HG03432 (cell line): Measurements from ENCODE around the gene GLYR1.
"Not testable (repeated sequence)": the region's sequence is repeated elsewhere in the genome, so short reads cannot be mapped to it uniquely, and the experiment has no call there.

Experiments
- ATAC-seq: cut with Tn5 transposase; IDR thresholded peaks from one replicate; pipeline ENCODE4 v1.9.1; 2021; ENCODE audit warnings: mild to moderate bottlenecking, moderate library complexity; ENCODE audit not compliant: unreplicated experiment

The GLYR1 gene

GRCh38 chr16:4795181-4795827 lies 51.8 kb downstream of the GLYR1 start, which contains the start of gene SMIM22:
Gene SMIM22 (plus strand): TSS chr16:4795369. CDS start chr16:4795735, 366 bp downstream.
- ATAC-seq, result no peak

- ATAC-seq, result no peak
These were observed 54.1 kb downstream of the GLYR1 start for GRCh38 chr16:4792951-4793513.

- no peak for ATAC-seq
These were observed 56.2 kb downstream of the GLYR1 start for GRCh38 chr16:4790871-4791270.

DNA sequence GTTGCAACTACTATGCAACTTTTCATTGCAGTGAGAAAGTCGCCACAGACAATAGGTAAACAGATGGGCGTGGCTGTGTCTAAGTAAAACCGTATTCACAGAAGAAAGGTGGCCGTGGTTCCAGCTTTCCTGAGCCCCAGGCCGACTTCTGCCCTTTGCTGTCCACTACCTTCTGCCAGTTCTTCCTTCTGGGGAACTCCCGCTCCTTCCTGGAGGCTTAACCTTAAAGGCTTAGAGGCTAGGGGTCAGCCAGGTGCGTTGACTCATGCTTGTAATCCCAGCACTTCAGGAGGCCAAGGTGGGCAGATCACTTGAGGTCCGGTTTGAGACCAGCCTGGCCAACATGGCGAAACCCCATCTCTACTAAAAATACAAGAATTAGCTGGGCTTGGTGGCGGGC lies 56.8 kb downstream of the GLYR1 start:
- ATAC-seq, result no peak

DNA sequence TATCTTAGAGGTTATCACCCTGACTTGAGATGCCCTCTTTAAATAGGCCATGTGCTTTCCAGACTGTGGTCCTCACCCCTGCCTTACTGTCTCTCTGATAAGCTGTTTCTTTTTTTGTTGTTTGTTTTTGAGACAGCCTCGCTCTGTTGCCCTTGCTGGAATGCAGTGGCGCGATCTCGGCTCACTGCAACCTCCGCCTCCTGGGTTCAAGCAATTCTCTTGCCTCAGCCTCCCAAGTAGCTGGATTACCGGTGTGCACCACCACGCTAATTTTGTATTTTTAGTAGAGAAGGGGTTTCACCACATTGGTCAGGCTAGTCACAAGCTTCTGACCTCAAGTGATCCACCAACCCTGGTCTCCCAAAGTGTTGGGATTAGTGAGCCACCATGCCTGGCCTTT lies 58.2 kb downstream of the GLYR1 start:
- no peak for ATAC-seq

DNA sequence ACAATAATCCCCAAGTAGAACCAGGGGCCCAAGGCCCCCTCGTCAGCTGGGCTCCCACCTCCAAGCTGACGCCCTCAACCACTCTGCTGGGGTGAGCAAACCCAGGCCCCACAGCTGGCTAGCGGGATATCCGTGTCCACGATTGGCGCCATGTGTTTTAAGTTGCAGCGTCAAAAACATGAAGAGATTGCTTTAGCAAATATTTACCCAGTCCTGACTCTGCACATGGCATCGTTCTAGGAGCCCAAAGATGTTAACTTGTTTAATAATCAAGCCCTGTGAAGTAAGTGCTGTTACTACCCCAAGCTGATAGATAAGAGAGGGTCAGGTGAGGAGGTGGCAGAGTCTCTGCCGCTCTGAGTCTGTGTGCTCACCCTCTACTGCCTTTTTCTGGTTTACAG lies 58.6 kb downstream of the GLYR1 start:
- no peak for ATAC-seq

DNA sequence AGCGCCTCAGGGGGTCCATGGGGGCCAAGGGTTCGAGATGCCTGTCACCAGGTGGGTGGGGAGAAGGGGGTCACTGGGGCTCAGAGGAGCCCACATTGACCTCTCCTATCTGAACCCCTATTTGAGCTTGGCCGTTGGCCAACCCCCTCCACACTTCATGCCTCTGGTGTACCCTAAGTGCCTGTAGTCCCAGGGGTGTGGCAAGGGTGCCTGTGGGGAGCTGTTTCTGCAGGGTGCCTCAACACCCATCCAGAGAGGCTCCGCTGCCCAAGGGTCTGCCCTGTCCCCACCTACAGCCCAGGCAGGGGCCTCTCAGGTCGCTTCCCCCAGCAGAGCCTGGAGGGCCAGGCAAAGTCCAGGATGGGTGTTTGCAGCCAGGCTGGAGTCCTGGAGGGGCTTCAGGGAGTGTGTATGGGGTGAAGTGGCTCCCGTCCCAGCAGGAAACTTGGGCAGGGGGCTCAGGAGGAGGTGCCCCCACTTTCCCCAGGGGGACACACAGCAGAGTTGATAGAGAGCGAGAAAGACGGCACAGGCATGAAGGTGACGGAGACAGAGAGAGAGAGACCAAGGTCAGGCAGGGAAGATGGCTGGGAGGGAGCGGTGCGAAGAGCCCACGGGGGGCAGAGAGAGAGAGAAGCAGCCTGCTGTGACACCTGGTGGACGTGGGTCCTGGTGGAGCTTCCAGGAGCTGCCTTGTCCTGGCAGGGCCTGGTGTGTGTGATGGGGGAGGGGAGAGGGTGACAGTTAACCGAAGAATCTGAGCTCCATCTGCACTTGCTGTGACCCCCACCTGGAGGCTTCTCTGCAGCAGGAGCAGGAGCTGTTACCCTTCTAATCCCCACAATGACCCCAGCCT lies 59.2 kb downstream of the GLYR1 start, which contains the start of gene SEPTIN12:
Gene SEPTIN12, minus strand, starts transcription at position 719 of the 856 bp plus-strand sequence. Its CDS starts 700 bp downstream, at position 19.
- no peak for ATAC-seq

DNA sequence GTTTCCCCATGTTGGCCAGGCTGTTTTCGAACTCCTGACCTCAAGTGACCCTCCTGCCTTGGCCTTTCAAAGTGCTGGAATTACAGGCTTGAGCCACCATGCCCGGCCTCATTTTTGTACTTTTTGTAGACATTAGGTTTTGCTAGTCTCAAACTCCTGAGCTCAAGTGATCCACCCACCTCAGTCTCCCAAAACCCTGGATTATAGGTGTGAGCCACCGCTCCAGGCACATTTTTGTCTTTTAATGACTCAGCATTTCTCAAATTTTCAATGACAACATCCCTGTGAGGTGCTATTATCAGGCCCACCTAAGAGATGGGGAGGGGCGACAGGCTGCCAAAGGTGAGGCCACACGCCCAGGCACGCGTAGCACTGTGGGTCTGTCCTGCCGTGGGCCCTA lies 60.0 kb downstream of the GLYR1 start:
- no peak for ATAC-seq

DNA sequence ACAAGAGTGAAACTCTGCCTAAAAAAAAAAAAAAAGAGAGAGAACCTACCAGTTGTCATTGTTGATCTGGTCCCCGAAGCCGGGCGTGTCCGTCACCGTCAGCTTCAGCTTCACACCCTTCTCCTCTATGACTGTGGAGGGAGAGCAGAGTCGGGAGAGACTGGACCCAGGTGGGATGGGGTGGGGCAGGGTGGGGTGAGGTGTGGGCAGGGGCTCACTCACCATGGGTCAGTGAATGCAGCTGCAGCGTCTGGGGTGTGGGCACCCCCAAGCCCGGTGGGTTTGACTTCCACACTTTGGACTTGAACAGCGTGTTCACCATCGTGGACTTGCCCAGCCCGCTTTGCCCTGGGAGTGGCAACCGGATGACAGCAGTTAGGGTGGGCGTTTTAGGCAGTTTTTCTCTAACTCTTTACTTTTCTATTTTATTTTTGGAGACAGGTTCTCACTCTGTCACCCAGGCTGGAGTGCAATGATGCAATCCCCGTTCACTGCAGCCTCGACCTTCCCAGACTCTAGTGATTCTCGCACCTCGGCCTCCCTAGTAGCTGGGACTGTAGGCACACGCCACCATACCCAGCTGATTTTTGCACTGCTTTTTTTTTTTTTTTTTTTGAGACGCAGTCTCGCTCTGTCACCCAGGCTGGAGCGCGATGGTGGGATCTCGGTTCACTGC lies 61.2 kb downstream of the GLYR1 start:
- ATAC-seq, result no peak

DNA sequence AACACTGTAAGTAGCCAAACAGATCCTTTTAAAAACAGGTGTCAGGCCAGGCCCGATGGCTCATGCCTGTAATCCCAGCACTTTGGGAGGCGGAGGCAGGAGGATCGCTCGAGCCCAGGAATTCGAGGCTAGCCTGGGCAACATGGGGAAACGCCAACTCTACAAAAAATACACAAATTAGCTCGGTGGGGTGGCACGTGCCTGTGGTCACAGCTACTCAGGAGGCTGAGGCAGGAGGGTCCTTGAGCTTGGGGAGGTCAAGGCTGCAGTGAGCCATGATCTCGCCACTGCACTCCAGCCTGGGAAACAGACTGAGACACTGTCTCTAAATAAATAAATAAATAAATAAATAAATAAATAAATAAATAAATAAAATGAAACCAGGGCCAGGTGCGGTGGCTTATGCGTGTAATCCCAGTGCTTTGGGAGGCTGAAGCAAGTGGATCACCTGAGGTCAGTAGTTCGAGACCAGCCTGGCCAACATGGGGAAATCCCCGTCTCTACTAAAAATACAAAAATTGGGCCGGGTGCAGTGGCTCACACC lies 62.6 kb downstream of the GLYR1 start:
- not testable (repeated sequence) for ATAC-seq

DNA sequence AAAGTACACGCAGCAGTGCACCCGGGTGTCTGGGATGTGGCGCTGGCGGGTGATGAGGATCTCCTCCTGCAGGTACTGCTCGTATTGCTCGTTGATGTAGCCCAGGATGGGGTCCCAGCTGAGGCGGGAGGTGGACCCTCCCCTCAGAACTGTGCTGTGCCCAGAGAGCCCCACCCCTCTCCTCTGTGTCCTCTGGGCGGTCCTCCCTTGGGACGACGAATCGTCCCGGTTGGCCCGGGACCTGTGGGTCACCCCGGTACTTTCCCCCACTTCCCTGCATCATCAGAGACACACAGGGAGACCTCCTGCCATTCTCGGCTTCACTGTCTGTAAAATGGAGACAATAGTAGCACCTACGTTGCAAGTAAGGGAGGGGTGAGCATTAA lies 63.1 kb downstream of the GLYR1 start:
- ATAC-seq, result no peak

DNA sequence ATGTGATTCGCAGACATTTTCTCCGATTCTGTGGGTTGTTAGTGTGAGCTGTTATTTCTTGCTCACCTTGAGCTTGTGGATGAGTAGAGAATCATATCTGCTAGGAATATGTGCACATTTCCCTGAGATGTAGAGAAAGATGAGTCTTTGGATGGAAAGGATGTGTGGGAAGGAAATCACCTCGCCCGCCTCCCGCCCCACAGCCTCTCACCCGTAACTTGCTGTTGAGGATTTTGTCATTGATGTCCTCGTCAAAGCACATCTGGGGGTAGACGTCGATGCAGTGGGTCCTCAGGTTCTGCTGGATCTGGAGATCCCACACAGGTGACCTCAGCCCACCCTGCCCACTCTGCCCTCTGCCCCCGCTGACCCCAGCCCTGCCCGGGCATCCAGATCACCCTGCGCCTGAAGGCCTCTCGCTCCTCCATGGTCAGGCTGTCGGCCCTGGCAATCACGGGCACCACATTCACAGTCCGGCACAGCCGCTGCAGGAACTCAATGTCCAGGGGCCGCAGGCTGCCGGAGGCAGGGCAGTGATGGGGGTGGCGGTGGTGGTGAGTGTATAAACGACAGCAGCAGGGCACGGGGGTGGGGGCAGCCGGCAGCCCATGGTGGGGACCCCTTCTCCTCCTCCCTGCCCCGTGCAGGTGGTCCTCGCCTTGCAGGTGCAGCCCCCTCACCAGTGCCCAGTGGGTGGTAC lies 63.7 kb downstream of the GLYR1 start:
- ATAC-seq, result no peak

- no peak for ATAC-seq
These were observed 66.9 kb downstream of the GLYR1 start for GRCh38 chr16:4780235-4780634.

DNA sequence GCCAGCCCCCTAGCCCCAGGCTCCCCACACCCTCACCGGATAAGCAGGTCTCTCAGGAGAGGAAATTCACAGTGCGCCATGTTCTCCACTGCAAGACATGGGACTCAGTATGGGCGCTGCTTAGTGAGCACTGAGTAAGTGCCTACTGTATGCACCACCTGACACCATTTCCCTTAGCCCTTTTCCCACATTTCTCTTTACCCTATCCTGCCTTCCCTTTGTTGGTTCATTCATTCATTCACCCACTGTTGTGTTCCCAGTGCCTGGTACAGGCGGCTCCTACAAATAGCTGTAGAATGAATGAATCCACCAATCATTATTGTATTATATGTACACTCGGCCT lies 69.1 kb downstream of the GLYR1 start:
- no peak for ATAC-seq

- ATAC-seq, result no peak
These were observed 69.6 kb downstream of the GLYR1 start for GRCh38 chr16:4777339-4778049.

GRCh38 chr16:4776141-4776705 lies 70.9 kb downstream of the GLYR1 start:
- no peak for ATAC-seq

DNA sequence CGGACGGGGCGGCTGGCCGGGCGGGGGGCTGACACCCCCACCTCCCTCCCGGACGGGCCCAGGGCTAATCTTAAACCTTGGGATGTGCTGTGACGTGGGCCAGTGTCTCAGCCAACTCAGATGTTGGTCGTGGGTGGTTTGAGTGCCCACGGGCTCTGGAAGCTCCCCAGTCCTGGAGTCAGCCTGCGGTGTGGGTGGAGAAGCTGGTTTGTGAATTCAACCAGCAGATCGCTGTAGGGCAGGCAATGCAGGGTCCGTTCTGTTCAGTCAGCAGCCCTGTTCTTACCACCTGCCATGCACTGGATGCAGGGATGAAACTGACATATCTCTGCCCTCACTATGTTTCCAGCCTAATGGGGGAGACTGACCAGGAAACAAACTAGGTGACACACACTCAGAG lies 72.1 kb downstream of the GLYR1 start:
- ATAC-seq, result no peak

GRCh38 chr16:4772351-4772750 lies 74.7 kb downstream of the GLYR1 start:
- ATAC-seq, result no peak

DNA sequence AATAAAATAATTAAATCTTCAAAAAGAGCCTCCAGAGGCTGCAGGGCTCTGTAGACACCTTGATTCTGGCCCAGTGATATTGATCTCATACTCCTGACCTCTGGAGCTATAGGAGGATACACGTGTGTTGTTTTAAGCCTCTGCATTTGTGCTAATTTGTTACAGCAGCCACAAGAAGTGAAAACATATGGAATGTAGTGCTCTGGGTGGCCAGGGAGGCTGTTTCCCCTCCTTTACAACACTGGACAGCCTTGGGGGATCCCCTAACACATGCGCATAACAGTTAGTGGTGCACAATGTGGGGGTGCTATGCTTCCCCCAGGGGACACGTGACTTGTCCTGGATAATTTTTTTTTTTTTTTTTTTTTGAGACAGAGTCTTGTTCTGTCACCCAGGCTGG lies 75.4 kb downstream of the GLYR1 start:
- no peak for ATAC-seq

DNA sequence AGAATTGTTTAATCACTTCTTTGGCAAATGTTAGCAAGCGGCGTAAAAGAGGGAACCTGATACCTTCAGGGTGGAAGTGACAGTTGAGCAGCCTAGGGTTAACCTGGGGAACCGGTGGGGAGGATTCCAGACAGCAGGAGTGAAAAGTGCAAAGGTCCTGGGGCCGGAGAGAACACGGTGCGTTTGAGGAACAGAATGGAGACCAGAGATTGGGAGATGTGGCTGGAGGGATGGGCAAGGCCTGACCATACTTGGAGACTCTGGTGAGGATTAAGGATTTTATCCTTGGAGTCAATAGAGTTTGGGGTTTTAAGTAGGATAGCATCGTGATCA lies 77.8 kb downstream of the GLYR1 start:
- no peak for ATAC-seq
